GM21381 (cell line): ENCODE measurements around the gene KBTBD12.
"Not testable (repeated sequence)": the region's sequence is repeated elsewhere in the genome, so short reads cannot be mapped to it uniquely, and the experiment has no call there.

ENCODE experiments used
- ATAC-seq: cut with Tn5 transposase; IDR thresholded peaks from one replicate; pipeline ENCODE4 v1.9.1; 2021; ENCODE audit warnings: mild to moderate bottlenecking, moderate library complexity; ENCODE audit not compliant: unreplicated experiment

The KBTBD12 gene

DNA sequence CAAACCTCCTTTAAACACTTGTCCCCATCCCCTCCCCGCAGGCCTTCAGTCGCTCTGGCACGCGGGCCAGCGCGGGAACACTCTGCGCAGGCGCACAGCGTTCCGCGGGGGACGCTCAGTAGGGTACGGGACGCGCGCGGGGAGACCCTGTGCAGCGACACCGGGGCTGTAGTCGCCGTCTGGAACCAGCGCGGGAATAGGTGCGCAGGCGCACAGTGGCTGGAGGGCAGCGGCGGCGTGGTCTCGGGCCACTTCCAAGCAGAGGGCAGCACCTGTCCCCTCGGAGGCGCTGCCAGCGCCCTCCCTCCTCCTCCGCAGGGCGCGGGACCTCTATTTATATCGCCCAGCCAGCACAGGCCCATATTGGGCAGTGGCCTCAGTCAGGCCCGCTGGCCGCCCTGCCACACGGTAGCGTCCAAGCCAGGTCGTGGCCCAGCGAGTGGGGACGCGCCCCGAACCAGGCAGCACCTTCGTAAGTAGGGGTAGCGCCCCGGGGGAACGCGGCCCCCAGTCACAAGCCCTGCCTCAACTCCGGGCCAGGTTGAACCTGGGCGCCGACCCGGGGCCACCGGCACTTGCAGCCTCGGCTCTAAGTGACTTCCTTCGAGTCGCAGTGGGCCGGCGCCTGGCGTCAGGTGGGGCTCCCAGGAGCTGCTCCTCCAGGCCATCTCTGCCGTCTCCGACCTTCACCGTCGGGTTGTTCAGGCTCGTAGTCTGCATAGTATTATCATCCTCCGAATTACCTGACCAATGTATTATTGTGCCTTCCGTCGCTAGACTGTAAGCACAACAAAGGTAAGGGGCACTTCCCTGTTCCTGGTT, at the start of gene KBTBD12:
TSS of gene KBTBD12 (plus strand) at position 118 of the 822 bp plus-strand sequence. CDS start 7,830 bp downstream, outside the sequence.
- no peak for ATAC-seq

GRCh38 chr3:127865941-127866340, 49.1 kb upstream of the KBTBD12 start:
- ATAC-seq: no peak

- no peak for ATAC-seq
Measured at GRCh38 chr3:127867412-127867811, 47.6 kb upstream of the KBTBD12 start.

DNA sequence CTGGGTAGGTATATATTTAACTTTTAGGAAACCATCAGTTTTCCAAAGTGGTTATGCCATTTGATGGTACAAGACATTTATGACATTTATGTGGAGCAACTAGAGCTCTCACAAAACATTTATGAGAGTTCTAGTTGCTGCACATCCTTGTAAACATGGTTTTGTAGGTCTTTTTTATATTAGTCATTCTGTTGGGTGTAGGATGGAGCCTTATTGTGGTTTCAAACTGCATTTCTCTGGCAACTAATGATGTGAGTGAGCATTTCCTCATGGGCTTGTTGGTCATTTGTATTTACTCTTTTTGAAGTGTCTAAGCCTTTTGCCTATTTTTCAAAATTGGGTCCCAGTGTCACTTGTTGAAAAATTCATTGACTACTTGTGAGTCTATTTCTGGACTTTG, 47.0 kb upstream of the KBTBD12 start:
- ATAC-seq: no peak

DNA sequence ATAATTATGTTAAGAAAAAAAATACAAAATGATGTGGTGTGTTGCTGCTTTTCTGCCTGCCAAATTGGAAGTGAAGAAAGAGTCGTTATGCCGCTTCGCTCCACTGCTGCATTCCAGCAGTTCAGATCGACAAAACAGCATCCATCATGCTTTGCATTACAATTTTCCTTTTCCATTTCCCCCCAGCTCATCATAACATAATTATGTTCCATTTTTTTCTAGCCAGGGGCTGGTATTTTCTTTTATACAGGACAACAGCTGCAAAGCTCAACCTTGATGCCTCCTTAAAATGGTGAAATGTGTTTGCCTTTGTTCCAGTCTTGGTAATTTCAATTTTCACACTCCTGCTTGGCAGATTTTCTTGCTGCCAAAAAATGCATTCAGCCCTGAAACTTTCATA, 44.9 kb upstream of the KBTBD12 start:
- no peak for ATAC-seq

GRCh38 chr3:127874097-127874496, 40.9 kb upstream of the KBTBD12 start:
- not testable (repeated sequence) for ATAC-seq

DNA sequence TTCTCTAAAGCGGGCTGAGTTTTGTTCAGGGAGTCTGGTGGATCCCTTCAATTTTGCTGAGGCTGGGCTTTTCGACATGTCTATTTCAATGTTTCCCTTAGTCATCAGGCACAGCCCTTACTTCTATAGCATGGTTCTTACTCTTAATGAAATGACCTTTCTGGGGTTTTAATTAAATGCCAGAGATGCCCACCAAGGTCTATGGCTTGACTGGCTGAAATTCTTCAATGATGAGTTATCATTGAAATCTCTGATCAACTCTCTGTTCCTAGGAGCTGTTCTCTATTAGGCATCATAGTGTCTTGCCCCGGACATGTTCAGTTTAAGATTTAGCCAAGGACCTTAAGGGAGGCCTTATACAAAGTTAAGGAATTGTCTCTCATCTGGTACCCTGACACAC, 33.4 kb upstream of the KBTBD12 start:
- ATAC-seq: no peak

DNA sequence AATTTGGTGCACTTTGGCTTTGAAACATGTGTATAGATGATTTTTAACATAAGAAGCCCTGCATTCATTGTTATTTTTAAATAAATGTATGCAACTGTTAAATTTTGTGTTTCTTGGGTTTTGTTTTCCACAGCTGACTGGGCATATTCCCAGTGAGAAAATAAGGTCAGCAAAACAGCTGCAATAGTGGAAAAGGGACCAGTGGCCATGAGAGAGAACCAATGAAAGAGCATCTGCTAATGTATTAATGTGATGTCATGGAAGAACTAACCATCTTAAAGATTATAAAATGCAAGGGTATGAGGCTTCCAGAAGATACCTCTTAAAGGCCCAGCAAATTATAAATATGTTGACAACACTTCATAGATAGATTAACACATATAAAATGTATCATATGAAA, 31.0 kb upstream of the KBTBD12 start:
- no peak for ATAC-seq

DNA sequence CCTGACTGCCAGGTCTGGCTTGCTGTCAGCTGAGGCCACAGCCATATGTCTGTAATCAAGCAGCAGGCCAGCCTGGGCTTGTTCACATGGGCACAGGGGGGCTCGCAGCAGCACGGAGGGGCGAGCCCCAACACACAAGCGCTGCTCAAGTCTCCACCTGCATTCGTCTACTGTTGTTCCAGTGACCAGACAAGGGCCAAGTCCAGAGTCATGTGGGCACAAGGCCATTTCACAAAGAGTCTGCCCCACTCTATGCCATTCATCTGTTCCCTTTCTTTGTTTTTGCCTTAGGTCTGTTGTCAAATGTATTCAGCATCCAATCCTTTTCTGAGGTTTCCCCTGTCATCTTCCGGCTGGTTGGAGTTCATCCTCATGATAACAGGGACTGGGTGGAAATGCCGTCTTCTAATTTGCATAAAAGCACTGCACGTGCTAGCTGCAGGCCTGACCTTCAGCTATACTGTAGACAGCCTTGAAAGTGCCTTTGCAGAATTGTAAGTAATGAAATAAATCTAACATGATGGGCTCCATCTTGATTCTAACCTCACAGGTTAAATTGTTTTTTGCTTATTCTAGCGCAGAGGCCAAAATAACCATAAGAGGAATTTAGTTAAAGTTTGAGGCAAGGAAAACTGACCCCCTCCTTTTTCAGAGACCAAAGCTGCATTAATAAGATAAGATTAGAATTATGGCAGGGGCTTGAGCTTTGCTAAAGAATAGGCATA, 28.6 kb upstream of the KBTBD12 start:
- no peak for ATAC-seq

DNA sequence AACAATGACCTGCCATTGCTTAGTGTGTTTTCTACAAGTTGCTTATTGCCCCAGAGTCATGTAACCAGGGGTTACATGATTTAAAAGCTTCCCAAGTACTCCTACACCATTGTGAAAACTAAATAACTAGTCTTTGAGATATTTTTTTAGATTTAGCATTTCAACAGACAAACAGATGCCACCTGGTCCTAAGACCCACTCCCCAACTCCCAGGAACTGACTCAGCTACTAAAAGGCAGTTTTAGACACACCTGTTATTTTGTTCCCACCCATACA, 28.1 kb upstream of the KBTBD12 start:
- ATAC-seq: no peak

GRCh38 chr3:127887321-127887720, 27.7 kb upstream of the KBTBD12 start:
- no peak for ATAC-seq

- no peak for ATAC-seq
Measured at GRCh38 chr3:127888156-127888555, 26.9 kb upstream of the KBTBD12 start.

DNA sequence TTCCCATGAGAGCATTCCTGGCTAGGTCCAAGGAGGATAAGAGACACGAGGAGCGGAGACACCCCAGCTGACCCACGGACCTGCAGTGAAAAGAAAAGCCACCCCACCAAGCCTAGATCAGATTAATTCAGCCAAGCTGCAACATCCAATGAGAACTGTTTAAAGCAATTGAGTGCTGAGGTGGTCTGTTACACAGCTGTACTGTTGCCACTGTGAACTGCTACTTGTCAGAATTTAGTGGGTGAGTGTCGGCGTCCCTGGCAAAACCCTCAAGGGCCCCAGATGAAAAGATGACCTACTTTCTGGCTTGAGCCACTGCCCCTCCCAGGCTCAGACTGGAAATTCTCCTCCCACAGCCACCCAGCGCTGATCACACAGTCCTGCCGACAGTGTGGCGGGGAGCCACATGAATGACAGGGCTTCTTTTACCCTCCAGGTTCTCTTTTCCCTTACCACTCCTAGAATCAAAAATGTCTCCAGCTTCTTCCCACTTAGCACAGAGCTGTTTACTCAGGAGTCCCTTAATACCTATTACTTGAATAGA, 26.4 kb upstream of the KBTBD12 start:
- ATAC-seq: no peak

DNA sequence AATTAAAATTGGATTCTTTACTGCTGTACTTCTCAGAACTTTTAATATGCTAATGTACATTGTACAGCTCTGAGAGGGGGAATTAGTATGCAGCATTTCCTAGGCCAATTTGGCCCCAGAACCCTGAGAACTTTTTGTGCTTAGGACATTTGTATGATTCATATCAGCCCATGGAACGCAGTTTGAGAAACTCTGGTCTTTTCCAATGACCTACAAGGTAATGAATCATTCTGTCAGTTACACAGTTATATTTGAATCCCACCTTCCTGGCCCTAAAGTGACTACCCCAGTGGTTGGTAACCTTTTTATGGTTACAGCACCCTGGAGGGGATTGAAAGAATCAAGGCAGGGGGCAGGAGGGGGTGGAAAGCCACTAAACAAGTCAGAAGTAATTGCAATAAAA, 25.6 kb upstream of the KBTBD12 start:
- ATAC-seq: no peak

DNA sequence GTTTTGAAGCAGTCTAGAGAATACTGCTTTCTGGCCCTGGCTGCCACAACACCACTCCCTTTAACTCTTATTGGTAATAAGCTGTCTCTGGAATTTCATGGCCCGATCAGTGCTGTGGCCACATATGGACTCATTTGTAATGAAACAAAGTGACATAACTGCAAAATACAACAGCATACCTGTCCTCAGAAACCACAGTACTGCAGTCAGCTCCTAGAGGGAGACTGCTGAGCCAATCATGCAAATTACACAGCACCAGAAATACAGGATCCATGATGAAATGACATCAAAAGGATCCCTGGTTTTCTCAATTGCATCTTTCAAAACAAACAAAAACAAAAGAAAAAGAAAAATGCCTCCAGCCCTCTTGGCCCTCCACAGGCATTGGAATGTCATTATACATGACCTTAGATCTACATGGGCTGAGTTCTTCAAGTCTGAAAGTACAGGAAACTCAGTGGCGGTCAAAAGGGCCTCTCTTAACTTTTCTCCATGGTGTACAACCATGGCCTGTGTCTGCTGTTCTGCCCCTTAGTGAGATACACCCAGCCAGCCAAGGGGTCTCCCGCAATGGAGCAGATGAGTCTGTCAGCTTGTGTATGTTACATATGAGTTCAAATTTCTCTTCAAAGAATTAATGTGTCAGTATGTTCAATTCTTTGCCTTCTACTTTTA, 24.9 kb upstream of the KBTBD12 start:
- no peak for ATAC-seq

GRCh38 chr3:127890651-127891290, 24.3 kb upstream of the KBTBD12 start:
- ATAC-seq: not testable (repeated sequence)

GRCh38 chr3:127894481-127894880, 20.6 kb upstream of the KBTBD12 start:
- no peak for ATAC-seq

GRCh38 chr3:127899200-127899599, 15.8 kb upstream of the KBTBD12 start:
- ATAC-seq: no peak

DNA sequence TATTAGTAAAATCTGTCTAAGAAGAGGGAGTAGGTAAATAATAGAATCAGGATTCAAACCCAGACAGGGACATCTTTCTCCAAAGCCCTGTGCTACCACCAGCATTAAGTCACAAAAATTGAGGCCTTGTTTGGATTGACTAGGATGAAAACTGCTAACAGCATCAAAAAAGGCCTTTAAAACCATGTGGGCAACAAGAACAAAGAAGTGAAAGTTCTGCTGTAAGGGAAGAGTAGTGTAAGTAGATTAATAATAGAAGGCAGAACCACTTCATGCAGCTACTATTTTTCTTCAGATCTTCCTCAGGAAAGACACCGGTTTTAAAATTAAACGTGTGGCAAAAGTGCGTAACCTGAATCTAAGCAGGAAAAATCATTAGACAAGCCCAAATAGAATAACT, 15.3 kb upstream of the KBTBD12 start:
- no peak for ATAC-seq

- no peak for ATAC-seq
Measured at GRCh38 chr3:127900536-127900935, 14.5 kb upstream of the KBTBD12 start.

- no peak for ATAC-seq
Measured at GRCh38 chr3:127902486-127902885, 12.5 kb upstream of the KBTBD12 start.
